GM19397 (cell line): ENCODE data around the gene ALOX5.
"Not testable (repeated sequence)": the region's sequence is repeated elsewhere in the genome, so short reads cannot be mapped to it uniquely, and the experiment has no call there.

ENCODE experiments used
- ATAC-seq: cut with Tn5 transposase; IDR thresholded peaks from one replicate; pipeline ENCODE4 v1.9.1; 2021; ENCODE audit warnings: mild to moderate bottlenecking, moderate library complexity; ENCODE audit not compliant: unreplicated experiment

Gene ALOX5

GRCh38 chr10:45373576-45374349 is at the start of gene ALOX5:
TSS of gene ALOX5 (plus strand) at chr10:45374216. CDS start at chr10:45374280, 64 bp downstream.
- peak; percentile 61 for ATAC-seq

- ATAC-seq: no peak
These were observed 48.9 kb upstream of the ALOX5 start for GRCh38 chr10:45325116-45325515.

GRCh38 chr10:45326864-45327263 is 47.2 kb upstream of the ALOX5 start:
- ATAC-seq: not testable (repeated sequence)

- ATAC-seq: not testable (repeated sequence)
These were observed 42.2 kb upstream of the ALOX5 start for GRCh38 chr10:45331824-45332223.

- ATAC-seq: no peak
These were observed 34.1 kb upstream of the ALOX5 start for GRCh38 chr10:45339894-45340293.

GRCh38 chr10:45340420-45340819 is 33.6 kb upstream of the ALOX5 start:
- ATAC-seq: not testable (repeated sequence)

- ATAC-seq: not testable (repeated sequence)
These were observed 27.2 kb upstream of the ALOX5 start for GRCh38 chr10:45346652-45347335.

GRCh38 chr10:45347464-45347863 is 26.6 kb upstream of the ALOX5 start:
- not testable (repeated sequence) for ATAC-seq

- not testable (repeated sequence) for ATAC-seq
These were observed 25.7 kb upstream of the ALOX5 start for GRCh38 chr10:45348196-45348765.

GRCh38 chr10:45353186-45353585 is 20.8 kb upstream of the ALOX5 start:
- peak; percentile 50 for ATAC-seq

- no peak for ATAC-seq
These were observed 19.8 kb upstream of the ALOX5 start for GRCh38 chr10:45354261-45354660.

GRCh38 chr10:45355494-45355893 is 18.5 kb upstream of the ALOX5 start:
- ATAC-seq: no peak

- ATAC-seq: not testable (repeated sequence)
These were observed 15.1 kb upstream of the ALOX5 start for GRCh38 chr10:45358961-45359360.

- not testable (repeated sequence) for ATAC-seq
These were observed 11.8 kb upstream of the ALOX5 start for GRCh38 chr10:45361983-45362799.

GRCh38 chr10:45367643-45368042 is 6.4 kb upstream of the ALOX5 start:
- not testable (repeated sequence) for ATAC-seq

- ATAC-seq: no peak
These were observed 5.8 kb upstream of the ALOX5 start for GRCh38 chr10:45368181-45368580.

GRCh38 chr10:45370202-45370955 is 3.6 kb upstream of the ALOX5 start:
- ATAC-seq: no peak

- ATAC-seq: no peak
These were observed 2.5 kb upstream of the ALOX5 start for GRCh38 chr10:45371560-45371959.

- no peak for ATAC-seq
These were observed 1.6 kb upstream of the ALOX5 start for GRCh38 chr10:45372251-45372951.
